Measurements from ENCODE around the gene ZNF571. TPM values are rescaled to one million over a fixed set of nuclear protein-coding genes. Genes with fewer than 3 reads are reported as not detected.

The ZNF571 gene
- 1 to 10 TPM; 2.0 to 2.2 TPM for total RNA-seq

DNA sequence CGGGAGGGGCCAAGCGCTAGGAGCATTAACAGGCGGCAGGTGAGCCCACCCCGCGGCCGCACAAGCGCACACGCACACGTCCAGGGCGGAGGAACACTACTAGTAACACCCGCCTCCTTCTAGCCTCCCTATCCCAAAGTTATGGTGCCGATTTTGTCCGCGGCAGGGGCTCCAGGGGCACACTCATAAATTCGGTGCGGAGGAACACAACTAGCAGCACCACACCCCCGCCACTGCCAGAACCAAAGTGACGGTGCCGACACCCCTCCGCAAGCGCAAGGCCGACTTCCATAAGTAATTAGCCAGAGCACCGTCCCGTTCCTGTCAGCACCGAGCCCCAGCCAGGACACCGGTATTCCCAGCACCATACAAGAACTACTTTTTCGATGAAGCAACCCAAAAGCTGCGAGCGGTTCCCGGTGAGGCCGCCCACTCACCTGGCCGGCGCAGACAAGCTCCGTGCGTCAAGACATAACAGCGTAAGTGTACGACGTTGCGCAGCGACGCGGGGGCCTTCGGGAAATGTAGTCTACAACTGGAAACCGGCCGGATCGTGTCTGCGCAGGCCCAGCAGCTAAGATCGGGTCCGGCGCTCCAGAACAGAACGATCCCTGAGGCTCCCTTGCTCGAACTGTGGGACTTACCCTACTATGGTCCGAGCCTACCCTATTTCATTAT, at the start of gene ZNF571, which contains the start of gene ZNF540:
ZNF571 (minus strand) TSS at position 489 of the 678 bp plus-strand sequence. CDS start 8,116 bp downstream, outside the sequence.
ZNF540 (plus strand) TSS at position 573 of the 678 bp plus-strand sequence. CDS start 3,572 bp downstream, outside the sequence.
- Mint-ChIP-seq H3K27ac (peak within 1 kb of the TSS; percentile 95), H3K9me3 (ENCODE audit: low read depth) (peaks cover 16% of the 10 kb centered on the region), H3K4me3 (peak within 1 kb of the TSS; percentile 92), H3K4me1 (peaks cover 22% of the 10 kb centered on the region), H3K36me3 (peaks cover 31% of the 10 kb centered on the region), H3K27me3 (no peaks in the 10 kb centered on the region)
- ATAC-seq (peak; percentile 99), DNase-seq (peak; percentile 95)
- CTCF ChIA-PET, result interaction anchor here (0.9 to 1.8 kb wide), 6 partner anchors 9 to 277 kb away, joined by 3 to 6 read pairs (median 4); partner anchors contain the start of genes ZNF570 and ZNF793

- no peak for ATAC-seq
- Mint-ChIP-seq H3K4me1 (no peaks in the 10 kb centered on the region), H3K9me3 (ENCODE audit: low read depth) (peaks cover 44% of the 10 kb centered on the region), H3K27me3 (no peaks in the 10 kb centered on the region), H3K4me3 (no peak overlapping the region), H3K36me3 (peaks cover 52% of the 10 kb centered on the region), H3K27ac (no peak overlapping the region)
- no peak for DNase-seq
- CTCF ChIA-PET, result no interaction called here
Measured at GRCh38 chr19:37635076-37636056, 40.8 kb upstream of the ZNF571 start.

DNA sequence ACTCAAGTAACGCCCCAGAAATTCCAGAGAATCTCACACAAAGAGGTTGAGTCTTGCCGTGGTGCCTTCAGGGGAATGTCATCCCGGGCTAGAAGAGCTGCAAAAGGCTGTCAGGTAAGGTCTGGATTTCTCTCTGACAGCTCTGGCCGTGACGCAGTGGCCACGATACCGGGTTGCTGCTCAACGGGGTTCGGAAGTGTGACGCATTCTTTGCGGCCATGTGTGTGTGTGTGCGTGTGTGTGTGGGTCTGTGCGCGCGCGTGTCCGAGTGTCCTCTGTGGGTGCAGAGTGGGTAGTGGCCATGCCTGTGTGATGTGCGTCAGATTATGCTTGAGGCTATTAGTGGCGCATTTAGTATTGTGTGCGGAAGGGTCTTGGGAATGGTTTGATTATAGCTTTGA, 390 bp upstream of the ZNF571 start:
- CTCF ChIA-PET, result interaction anchor here (0.9 to 1.8 kb wide), 5 partner anchors 10 to 278 kb away, joined by 3 to 6 read pairs (median 4); partner anchors contain the start of genes ZNF570 and ZNF793
- Mint-ChIP-seq H3K4me3 (peak overlapping the region; percentile 92), H3K4me1 (peaks cover 22% of the 10 kb centered on the region), H3K27ac (peak overlapping the region; percentile 95), H3K27me3 (no peaks in the 10 kb centered on the region), H3K9me3 (ENCODE audit: low read depth) (peaks cover 17% of the 10 kb centered on the region), H3K36me3 (peaks cover 34% of the 10 kb centered on the region)
- DNase-seq (peak; percentile 75), ATAC-seq (peak; percentile 52)

GRCh38 chr19:37593996-37594303, 642 bp downstream of the ZNF571 start:
- DNase-seq (no peak), ATAC-seq (no peak)
- peak overlapping the region; percentile 95 for H3K27ac Mint-ChIP-seq
- CTCF ChIA-PET, result interaction anchor here (0.9 to 1.8 kb wide), 6 partner anchors 9 to 277 kb away, joined by 3 to 6 read pairs (median 4); partner anchors contain the start of genes ZNF570 and ZNF793
- peak overlapping the region; percentile 92 for H3K4me3 Mint-ChIP-seq
- no peaks in the 10 kb centered on the region for H3K27me3 Mint-ChIP-seq
- H3K36me3 Mint-ChIP-seq, result peaks cover 32% of the 10 kb centered on the region
- H3K4me1 Mint-ChIP-seq, result peaks cover 22% of the 10 kb centered on the region
- peaks cover 15% of the 10 kb centered on the region for H3K9me3 Mint-ChIP-seq (ENCODE audit: low read depth)

- H3K27ac Mint-ChIP-seq, result no peak overlapping the region
- DNase-seq (no peak), ATAC-seq (no peak)
- no peaks in the 10 kb centered on the region for H3K27me3 Mint-ChIP-seq
- CTCF ChIA-PET, result interaction anchor here (0.6 kb wide), 1 partner anchor 577 kb away, joined by 3 read pairs; no protein-coding TSS in a partner anchor
- H3K4me3 Mint-ChIP-seq, result no peak overlapping the region
- H3K9me3 Mint-ChIP-seq (ENCODE audit: low read depth), result peaks cover 28% of the 10 kb centered on the region
- H3K36me3 Mint-ChIP-seq, result peaks cover 54% of the 10 kb centered on the region
- H3K4me1 Mint-ChIP-seq, result no peaks in the 10 kb centered on the region
Measured at GRCh38 chr19:37583340-37583739, 11.3 kb downstream of the ZNF571 start.

DNA sequence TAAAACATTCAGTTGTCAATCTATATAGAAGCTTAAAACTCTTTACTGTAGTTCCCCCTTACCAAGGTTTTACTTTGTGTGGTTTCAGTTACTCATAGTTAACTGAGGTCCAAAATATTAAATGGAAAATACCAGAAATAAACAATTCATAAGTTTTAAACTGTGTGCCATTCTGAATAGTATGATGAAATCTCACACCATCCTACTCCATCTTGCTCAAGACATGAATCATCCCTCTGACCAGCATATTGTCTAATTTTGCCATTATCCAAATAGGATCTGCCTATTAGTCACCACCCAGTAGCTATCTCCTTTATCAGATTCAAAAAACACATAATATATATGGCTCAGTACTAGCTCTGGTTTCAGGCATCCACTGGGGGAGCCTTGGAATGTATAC, 22.4 kb downstream of the ZNF571 start:
- ATAC-seq (no peak), DNase-seq (no peak)
- Mint-ChIP-seq H3K36me3 (peaks cover 48% of the 10 kb centered on the region), H3K9me3 (ENCODE audit: low read depth) (peaks cover 42% of the 10 kb centered on the region), H3K4me3 (no peak overlapping the region), H3K4me1 (no peaks in the 10 kb centered on the region), H3K27ac (no peak overlapping the region), H3K27me3 (no peaks in the 10 kb centered on the region)
- CTCF ChIA-PET, result no interaction called here

GRCh38 chr19:37565370-37565669, 29.3 kb downstream of the ZNF571 start:
- H3K36me3 Mint-ChIP-seq, result peaks cover 52% of the 10 kb centered on the region
- no peak for DNase-seq
- no peaks in the 10 kb centered on the region for H3K4me1 Mint-ChIP-seq
- ATAC-seq, result no peak
- H3K27me3 Mint-ChIP-seq, result no peaks in the 10 kb centered on the region
- H3K4me3 Mint-ChIP-seq, result no peak overlapping the region
- CTCF ChIA-PET, result no interaction called here
- peaks cover 57% of the 10 kb centered on the region for H3K9me3 Mint-ChIP-seq (ENCODE audit: low read depth)
- H3K27ac Mint-ChIP-seq, result no peak overlapping the region

DNA sequence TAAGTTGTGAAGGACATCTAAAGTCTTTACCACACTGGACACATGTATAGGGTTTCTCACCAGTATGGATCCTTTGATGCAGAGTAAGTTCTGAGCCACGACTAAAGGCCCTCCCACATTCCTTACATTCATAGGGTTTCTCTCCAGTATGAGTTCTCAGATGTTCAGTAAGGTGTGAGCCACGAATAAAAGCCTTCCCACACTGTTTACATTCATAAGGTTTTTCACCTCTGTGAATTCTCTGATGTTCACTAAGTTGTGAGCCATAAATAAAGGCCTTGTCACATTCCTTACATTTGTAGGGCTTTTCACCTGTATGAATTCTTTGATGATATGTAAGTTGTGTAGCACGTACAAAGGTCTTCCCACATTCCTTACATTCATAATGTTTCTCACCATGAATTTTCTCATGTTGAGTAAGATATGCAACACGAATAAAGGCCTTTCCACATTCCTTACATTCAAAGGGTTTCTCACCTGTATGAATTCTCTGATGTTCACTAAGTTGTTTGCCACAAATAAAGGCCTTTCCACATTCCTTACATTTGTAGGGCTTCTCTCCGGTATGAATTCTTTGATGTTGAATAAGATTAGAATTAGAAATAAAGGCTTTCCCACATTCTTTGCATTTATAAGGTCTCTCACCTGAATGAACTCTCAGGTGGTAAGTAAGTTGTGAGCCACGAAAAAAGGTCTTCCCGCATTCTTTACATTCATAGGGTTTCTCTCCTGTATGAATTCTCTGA, 29.8 kb downstream of the ZNF571 start:
- Mint-ChIP-seq H3K4me1 (no peaks in the 10 kb centered on the region), H3K4me3 (no peak overlapping the region), H3K9me3 (ENCODE audit: low read depth) (peaks cover 53% of the 10 kb centered on the region), H3K27ac (no peak overlapping the region), H3K27me3 (no peaks in the 10 kb centered on the region), H3K36me3 (peaks cover 48% of the 10 kb centered on the region)
- no peak for DNase-seq
- ATAC-seq, result no peak
- CTCF ChIA-PET, result no interaction called here

DNA sequence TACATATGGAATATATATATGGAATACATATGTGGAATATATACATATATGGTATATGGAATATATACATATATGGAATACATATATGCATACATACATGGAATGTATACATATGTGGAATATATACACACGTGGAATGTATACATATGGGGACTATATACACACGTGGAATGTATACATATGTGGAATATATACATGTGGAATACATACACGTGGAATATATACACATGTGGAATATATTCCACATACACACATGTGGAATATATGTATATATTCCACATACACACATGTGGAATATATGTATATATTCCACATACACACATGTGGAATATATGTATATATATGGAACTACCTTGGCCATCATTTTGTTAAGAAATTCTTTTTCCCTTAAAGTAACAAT, 31.1 kb downstream of the ZNF571 start:
- Mint-ChIP-seq H3K4me3 (no peak overlapping the region), H3K36me3 (peaks cover 46% of the 10 kb centered on the region), H3K9me3 (ENCODE audit: low read depth) (peaks cover 52% of the 10 kb centered on the region), H3K27me3 (no peaks in the 10 kb centered on the region), H3K4me1 (no peaks in the 10 kb centered on the region), H3K27ac (no peak overlapping the region)
- CTCF ChIA-PET, result no interaction called here
- ATAC-seq (no peak), DNase-seq (no peak)

DNA sequence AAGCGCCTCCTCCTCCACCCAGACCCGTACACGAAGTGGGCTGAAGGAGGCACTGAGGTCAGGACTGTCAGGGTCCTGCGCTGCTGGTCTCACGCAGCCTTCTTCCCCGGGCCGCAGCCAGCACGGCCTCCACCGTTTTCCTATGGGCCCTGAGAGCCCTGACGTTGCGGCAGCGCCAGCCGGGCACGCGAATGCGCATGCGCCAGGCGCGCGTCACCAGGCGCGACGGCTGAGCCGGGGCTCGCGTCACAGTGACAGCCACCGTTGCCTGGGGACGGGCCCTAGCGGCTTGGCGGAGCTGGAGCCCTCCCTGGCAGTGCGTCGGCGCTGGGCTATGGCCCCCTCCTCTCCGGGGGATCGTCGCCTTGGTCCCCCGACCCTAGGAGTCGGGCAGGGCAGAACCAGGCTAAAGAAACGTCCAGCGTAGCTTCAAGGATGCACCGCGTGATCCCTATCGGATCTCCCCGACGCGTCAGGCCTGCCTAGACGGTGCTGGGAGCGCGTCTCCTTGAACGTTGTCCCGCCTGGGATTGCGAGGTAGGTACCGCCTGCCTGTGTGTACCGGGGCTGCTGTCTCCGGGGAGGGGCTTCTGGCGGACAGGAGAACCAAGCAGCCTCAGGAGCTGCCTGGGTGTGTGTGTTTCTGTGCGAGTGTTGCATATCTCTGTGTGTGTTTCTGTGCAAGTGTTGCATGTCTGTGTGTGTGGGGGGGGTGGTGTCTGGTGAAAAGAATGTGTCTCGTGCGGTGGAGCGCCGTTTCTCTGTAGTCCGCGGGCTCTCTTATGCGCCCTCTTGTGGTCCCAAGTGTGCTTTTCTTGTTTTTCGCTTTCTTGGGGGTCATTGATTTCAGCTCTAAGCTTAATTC, 43.2 kb downstream of the ZNF571 start:
- CTCF ChIA-PET, result interaction anchor here (0.7 to 1.9 kb wide), 9 partner anchors 15 to 1198 kb away, joined by 3 to 10 read pairs (median 3); partner anchors contain the start of genes ZNF527, ZNF540, ZNF569 and ZNF571
- H3K27ac Mint-ChIP-seq, result peak overlapping the region; percentile 94
- peak; percentile 86 for DNase-seq
- peaks cover 31% of the 10 kb centered on the region for H3K36me3 Mint-ChIP-seq
- H3K4me1 Mint-ChIP-seq, result peaks cover 8% of the 10 kb centered on the region
- H3K27me3 Mint-ChIP-seq, result no peaks in the 10 kb centered on the region
- H3K9me3 Mint-ChIP-seq (ENCODE audit: low read depth), result peaks cover 34% of the 10 kb centered on the region
- peak overlapping the region; percentile 91 for H3K4me3 Mint-ChIP-seq
- ATAC-seq, result peak; percentile 88

GRCh38 chr19:37537391-37537947, 57.1 kb downstream of the ZNF571 start:
- DNase-seq (no peak), ATAC-seq (no peak)
- no peaks in the 10 kb centered on the region for H3K4me1 Mint-ChIP-seq
- peaks cover 47% of the 10 kb centered on the region for H3K36me3 Mint-ChIP-seq
- no peak overlapping the region for H3K27ac Mint-ChIP-seq
- CTCF ChIA-PET, result no interaction called here
- no peaks in the 10 kb centered on the region for H3K27me3 Mint-ChIP-seq
- peaks cover 36% of the 10 kb centered on the region for H3K9me3 Mint-ChIP-seq (ENCODE audit: low read depth)
- H3K4me3 Mint-ChIP-seq, result no peak overlapping the region

GRCh38 chr19:37519890-37520289, 74.7 kb downstream of the ZNF571 start:
- H3K27me3 Mint-ChIP-seq, result no peaks in the 10 kb centered on the region
- H3K36me3 Mint-ChIP-seq, result peaks cover 57% of the 10 kb centered on the region
- no peak for DNase-seq
- peaks cover 28% of the 10 kb centered on the region for H3K9me3 Mint-ChIP-seq (ENCODE audit: low read depth)
- H3K4me1 Mint-ChIP-seq, result no peaks in the 10 kb centered on the region
- CTCF ChIA-PET, result no interaction called here
- H3K27ac Mint-ChIP-seq, result no peak overlapping the region
- no peak overlapping the region for H3K4me3 Mint-ChIP-seq
- no peak for ATAC-seq

Measured in activated CD8-positive, alpha-beta memory T cell treated with anti-CD3 and anti-CD28 coated beads, Interleukin-2, amount 10 ng/mL, durations not matched to agents 7 days and 5 days (primary cell).